HEK293 (cell line): Measurements from ENCODE around the gene PRR35.

Experiments
- GLI4 ChIP-seq: fragments of 450-650 bp; formaldehyde crosslinking; IDR thresholded peaks from 2 replicates; pipeline ENCODE4 v1.5.1; 2016; ENCODE audit warnings: missing biosample characterization, missing genetic modification characterization
- MYNN ChIP-seq: fragments of 450-650 bp; formaldehyde crosslinking; IDR thresholded peaks from 2 replicates; pipeline ENCODE4 v1.5.1; 2016; ENCODE audit warnings: missing biosample characterization, missing genetic modification characterization, borderline replicate concordance
- PBX3 ChIP-seq: sonication (generic); formaldehyde crosslinking; IDR thresholded peaks from 2 replicates; pipeline ENCODE4 v1.8.1; 2022; ENCODE audit warnings: mild to moderate bottlenecking, moderate library complexity, missing genetic modification reagents
- SETDB1 ChIP-seq: IDR thresholded peaks from one replicate; pipeline ENCODE4 v1.6.1; 2017; ENCODE audit warnings: mild to moderate bottlenecking, low read length, moderate library complexity, mixed read lengths; ENCODE audit not compliant: insufficient read length
- ZEB2 ChIP-seq: fragments of 450-650 bp; formaldehyde crosslinking; IDR thresholded peaks from 2 replicates; pipeline ENCODE4 v1.5.1; 2016; ENCODE audit warnings: missing biosample characterization, missing genetic modification characterization
- ZFP3 ChIP-seq: fragments of 450-650 bp; formaldehyde crosslinking; IDR thresholded peaks from 2 replicates; pipeline ENCODE4 v1.5.1; 2016; ENCODE audit warnings: low read depth, missing biosample characterization, missing genetic modification characterization
- ZNF148 ChIP-seq: fragments of 450-650 bp; formaldehyde crosslinking; IDR thresholded peaks from 2 replicates; pipeline ENCODE4 v1.5.0; 2017; ENCODE audit warnings: missing biosample characterization, missing genetic modification characterization, borderline replicate concordance
- ZNF175 ChIP-seq: fragments of 450-650 bp; formaldehyde crosslinking; IDR thresholded peaks from 2 replicates; pipeline ENCODE4 v1.5.1; 2016; ENCODE audit warnings: missing biosample characterization, missing genetic modification characterization
- ZNF274 ChIP-seq, 2 experiments: fragments of 200-500 bp in 1 of 2; fragments of 450-650 bp in 1 of 2; sonication (Bioruptor generic) in 1 of 2; formaldehyde crosslinking in 1 of 2; IDR thresholded peaks; 2 replicates each; pipeline versions ENCODE4 v1.5.1 to v1.6.1; 2014 to 2016; ENCODE audit warnings: borderline replicate concordance in 1 of 2, inconsistent platforms in 1 of 2, low read length in 1 of 2, missing biosample characterization in 1 of 2, missing genetic modification characterization in 1 of 2
- TF ChIP-seq, protein P1 (sequence below): fragments of 450-650 bp; formaldehyde crosslinking; IDR thresholded peaks from 2 replicates; pipeline ENCODE4 v1.5.1; 2016; ENCODE audit warnings: missing biosample characterization, missing genetic modification characterization
- TF ChIP-seq, protein P2 (sequence below): IDR thresholded peaks from 2 replicates; pipeline ENCODE4 v1.6.1; 2011; ENCODE audit warnings: mild to moderate bottlenecking, low read depth, low read length, borderline replicate concordance
- TF ChIP-seq, protein P3 (sequence below): fragments of 450-650 bp; formaldehyde crosslinking; IDR thresholded peaks from 2 replicates; pipeline ENCODE4 v1.5.1; 2016; ENCODE audit warnings: missing biosample characterization, missing genetic modification characterization, borderline replicate concordance

DNA sequence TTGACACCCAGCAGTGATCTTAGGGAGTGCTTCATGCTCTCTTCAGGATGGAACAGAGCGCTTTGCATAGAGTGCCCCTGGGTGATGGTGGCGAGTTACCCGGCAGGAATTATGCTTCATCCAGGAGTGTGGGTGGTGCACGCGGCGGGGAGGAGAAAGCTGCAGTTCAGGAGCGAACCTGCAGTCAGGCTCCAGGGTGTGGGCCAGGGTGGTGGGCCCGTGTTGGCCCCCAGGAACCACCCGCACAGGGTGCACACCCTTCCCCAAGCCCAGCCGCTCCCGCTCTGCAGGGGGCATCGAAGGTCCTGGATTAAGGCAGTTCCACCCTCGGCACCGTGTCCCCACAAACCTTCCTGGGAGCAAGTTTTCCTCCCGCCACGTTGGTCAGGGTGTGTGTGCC lies 33.6 kb downstream of the PRR35 start:
- TF ChIP-seq, protein P1, sequence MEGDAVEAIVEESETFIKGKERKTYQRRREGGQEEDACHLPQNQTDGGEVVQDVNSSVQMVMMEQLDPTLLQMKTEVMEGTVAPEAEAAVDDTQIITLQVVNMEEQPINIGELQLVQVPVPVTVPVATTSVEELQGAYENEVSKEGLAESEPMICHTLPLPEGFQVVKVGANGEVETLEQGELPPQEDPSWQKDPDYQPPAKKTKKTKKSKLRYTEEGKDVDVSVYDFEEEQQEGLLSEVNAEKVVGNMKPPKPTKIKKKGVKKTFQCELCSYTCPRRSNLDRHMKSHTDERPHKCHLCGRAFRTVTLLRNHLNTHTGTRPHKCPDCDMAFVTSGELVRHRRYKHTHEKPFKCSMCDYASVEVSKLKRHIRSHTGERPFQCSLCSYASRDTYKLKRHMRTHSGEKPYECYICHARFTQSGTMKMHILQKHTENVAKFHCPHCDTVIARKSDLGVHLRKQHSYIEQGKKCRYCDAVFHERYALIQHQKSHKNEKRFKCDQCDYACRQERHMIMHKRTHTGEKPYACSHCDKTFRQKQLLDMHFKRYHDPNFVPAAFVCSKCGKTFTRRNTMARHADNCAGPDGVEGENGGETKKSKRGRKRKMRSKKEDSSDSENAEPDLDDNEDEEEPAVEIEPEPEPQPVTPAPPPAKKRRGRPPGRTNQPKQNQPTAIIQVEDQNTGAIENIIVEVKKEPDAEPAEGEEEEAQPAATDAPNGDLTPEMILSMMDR (tag by site-specific recombination), result no peak
- TF ChIP-seq SETDB1, result no peak
- TF ChIP-seq ZNF148, result no peak
- no peak for TF ChIP-seq GLI4 (tag by site-specific recombination)
- no peak for TF ChIP-seq ZNF274 (IDR thresholded peaks at IDR 0.05; ENCODE audit: low read length)
- no peak for TF ChIP-seq ZNF274 (tag by site-specific recombination; IDR thresholded peaks at IDR 0.05; ENCODE audit: borderline replicate concordance)
- TF ChIP-seq, protein P2, sequence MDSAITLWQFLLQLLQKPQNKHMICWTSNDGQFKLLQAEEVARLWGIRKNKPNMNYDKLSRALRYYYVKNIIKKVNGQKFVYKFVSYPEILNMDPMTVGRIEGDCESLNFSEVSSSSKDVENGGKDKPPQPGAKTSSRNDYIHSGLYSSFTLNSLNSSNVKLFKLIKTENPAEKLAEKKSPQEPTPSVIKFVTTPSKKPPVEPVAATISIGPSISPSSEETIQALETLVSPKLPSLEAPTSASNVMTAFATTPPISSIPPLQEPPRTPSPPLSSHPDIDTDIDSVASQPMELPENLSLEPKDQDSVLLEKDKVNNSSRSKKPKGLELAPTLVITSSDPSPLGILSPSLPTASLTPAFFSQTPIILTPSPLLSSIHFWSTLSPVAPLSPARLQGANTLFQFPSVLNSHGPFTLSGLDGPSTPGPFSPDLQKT, result no peak
- TF ChIP-seq ZFP3 (tag by site-specific recombination), result no peak
- TF ChIP-seq, protein P3, sequence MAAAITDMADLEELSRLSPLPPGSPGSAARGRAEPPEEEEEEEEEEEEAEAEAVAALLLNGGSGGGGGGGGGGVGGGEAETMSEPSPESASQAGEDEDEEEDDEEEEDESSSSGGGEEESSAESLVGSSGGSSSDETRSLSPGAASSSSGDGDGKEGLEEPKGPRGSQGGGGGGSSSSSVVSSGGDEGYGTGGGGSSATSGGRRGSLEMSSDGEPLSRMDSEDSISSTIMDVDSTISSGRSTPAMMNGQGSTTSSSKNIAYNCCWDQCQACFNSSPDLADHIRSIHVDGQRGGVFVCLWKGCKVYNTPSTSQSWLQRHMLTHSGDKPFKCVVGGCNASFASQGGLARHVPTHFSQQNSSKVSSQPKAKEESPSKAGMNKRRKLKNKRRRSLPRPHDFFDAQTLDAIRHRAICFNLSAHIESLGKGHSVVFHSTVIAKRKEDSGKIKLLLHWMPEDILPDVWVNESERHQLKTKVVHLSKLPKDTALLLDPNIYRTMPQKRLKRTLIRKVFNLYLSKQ (tag by site-specific recombination), result no peak
- no peak for TF ChIP-seq PBX3 (CRISPR knock-in tag)
- no peak for TF ChIP-seq MYNN (tag by site-specific recombination)
- TF ChIP-seq ZNF175, result no peak
- no peak for TF ChIP-seq ZEB2 (tag by site-specific recombination)
